ENCODE results near the gene TRAPPC10. TPM values are rescaled to one million over a fixed set of nuclear protein-coding genes. Genes with fewer than 3 reads are reported as not detected.

Gene TRAPPC10
- total RNA-seq, 1 experiment from 2014 or later = 32.9 TPM

GRCh38 chr21:44092211-44092610, 80.1 kb downstream of the TRAPPC10 start:
- H2AK5ac ChIP-seq (ENCODE audit: insufficient read length, low read length) = no peak overlapping the region
- H3K4me1 Mint-ChIP-seq = no peaks in the 10 kb centered on the region
- H3K9ac ChIP-seq (ENCODE audit: extremely low read depth, insufficient read length, low read length) = no peak overlapping the region
- no peak overlapping the region for H2BK12ac ChIP-seq (ENCODE audit: insufficient read length, low read depth, low read length)
- WGBS (ENCODE audit: extremely low coverage, insufficient read length, low lambda C conversion rate) = no CpG with 5 or more reads among the region's 9 CpGs
- no peak overlapping the region for H4K91ac ChIP-seq (ENCODE audit: insufficient read length, low read depth, low read length)
- no peaks in the 10 kb centered on the region for H3K27me3 Mint-ChIP-seq (ENCODE audit: low read depth)
- H3T11ph ChIP-seq (ENCODE audit: low read length) = no peak overlapping the region
- no peaks in the 10 kb centered on the region for H3K4me1 ChIP-seq (ENCODE audit: insufficient read depth, low read length)
- H2BK15ac ChIP-seq (ENCODE audit: low read depth, low read length) = no peak overlapping the region
- H3K23ac ChIP-seq (ENCODE audit: insufficient read length, low read depth, low read length) = no peak overlapping the region
- H3K36me3 Mint-ChIP-seq (ENCODE audit: insufficient read depth in 1 of 3, low read depth in 3 of 3) = peaks cover 12 to 52% (median 41%) of the 10 kb centered on the region in 3 experiments; a peak in 6 of 7 replicates
- no peak overlapping the region for H3K56ac ChIP-seq (ENCODE audit: insufficient read length, low read depth, low read length)
- no peak overlapping the region for H3K27ac ChIP-seq (ENCODE audit: insufficient read length, low read depth, low read length)
- no peak overlapping the region for H3K4me2 ChIP-seq (ENCODE audit: insufficient read depth, insufficient read length, low read length)
- no peaks in the 10 kb centered on the region for H3K79me1 ChIP-seq (ENCODE audit: insufficient read depth, low read depth, low read length, poor library complexity, severe bottlenecking)
- H3K4me3 Mint-ChIP-seq = no peak overlapping the region
- H2AFZ ChIP-seq (ENCODE audit: low read length) = no peak overlapping the region
- H3K9me3 ChIP-seq (ENCODE audit: control insufficient read depth, low read depth, low read length) = no peaks in the 10 kb centered on the region
- DNase-seq = no peak
- no peaks in the 10 kb centered on the region for H3K23me2 ChIP-seq (ENCODE audit: insufficient read length, low read depth, low read length, poor library complexity, severe bottlenecking)
- H2BK20ac ChIP-seq (ENCODE audit: low read depth, low read length, poor library complexity, severe bottlenecking) = no peak overlapping the region
- no peak overlapping the region for H3K18ac ChIP-seq (ENCODE audit: insufficient read length, low read depth, low read length)
- H4K5ac ChIP-seq (ENCODE audit: insufficient read length, low read depth, low read length) = no peak overlapping the region
- no peaks in the 10 kb centered on the region for H3K79me2 ChIP-seq (ENCODE audit: insufficient read depth, low read length)
- H3K9me3 Mint-ChIP-seq = no peaks in the 10 kb centered on the region
- no peaks in the 10 kb centered on the region for H3K27me3 ChIP-seq (ENCODE audit: insufficient read depth, low read length)
- H3K27ac Mint-ChIP-seq = no peak overlapping the region
- H3K4ac ChIP-seq (ENCODE audit: low read depth, low read length) = no peak overlapping the region
- peak overlapping the region; percentile 19 for H2BK5ac ChIP-seq (ENCODE audit: insufficient read length, low read length)
- no peak overlapping the region for H2BK120ac ChIP-seq (ENCODE audit: low read depth, low read length, poor library complexity, severe bottlenecking)
- H4K8ac ChIP-seq (replicated peaks; ENCODE audit: insufficient read length, low read depth, low read length) = no peak overlapping the region
- TF ChIP-seq, protein P1, sequence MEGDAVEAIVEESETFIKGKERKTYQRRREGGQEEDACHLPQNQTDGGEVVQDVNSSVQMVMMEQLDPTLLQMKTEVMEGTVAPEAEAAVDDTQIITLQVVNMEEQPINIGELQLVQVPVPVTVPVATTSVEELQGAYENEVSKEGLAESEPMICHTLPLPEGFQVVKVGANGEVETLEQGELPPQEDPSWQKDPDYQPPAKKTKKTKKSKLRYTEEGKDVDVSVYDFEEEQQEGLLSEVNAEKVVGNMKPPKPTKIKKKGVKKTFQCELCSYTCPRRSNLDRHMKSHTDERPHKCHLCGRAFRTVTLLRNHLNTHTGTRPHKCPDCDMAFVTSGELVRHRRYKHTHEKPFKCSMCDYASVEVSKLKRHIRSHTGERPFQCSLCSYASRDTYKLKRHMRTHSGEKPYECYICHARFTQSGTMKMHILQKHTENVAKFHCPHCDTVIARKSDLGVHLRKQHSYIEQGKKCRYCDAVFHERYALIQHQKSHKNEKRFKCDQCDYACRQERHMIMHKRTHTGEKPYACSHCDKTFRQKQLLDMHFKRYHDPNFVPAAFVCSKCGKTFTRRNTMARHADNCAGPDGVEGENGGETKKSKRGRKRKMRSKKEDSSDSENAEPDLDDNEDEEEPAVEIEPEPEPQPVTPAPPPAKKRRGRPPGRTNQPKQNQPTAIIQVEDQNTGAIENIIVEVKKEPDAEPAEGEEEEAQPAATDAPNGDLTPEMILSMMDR (conservative IDR thresholded peaks at IDR 0.05) = no peak
- H4K20me1 ChIP-seq (ENCODE audit: control insufficient read depth, insufficient read depth, insufficient read length) = no peaks in the 10 kb centered on the region
- H3K14ac ChIP-seq (ENCODE audit: insufficient read depth, low read length) = no peak overlapping the region

All from H9 (cell line).